Body of pancreas (tissue), 4 donors: ENCODE measurements around the gene HTR3E. TPM values are rescaled to one million over a fixed set of nuclear protein-coding genes. Genes with fewer than 3 reads are reported as not detected.

ENCODE experiments used
- ATAC-seq: fragments of 150-250 bp; one replicate; pipeline ENCODE4 v1.9.1; 2016
- DNase-seq, 4 donors: peaks; one replicate each; pipeline ENCODE4 v3.0.0-alpha.2; 2019
- H3K27ac ChIP-seq, 4 donors: fragments of 200-600 bp; sonication (generic); 1 replicate in 3 of 4; 2 replicates in 1 of 4; pipeline versions ENCODE4 v1.5.1 to v1.6.1; 2016 to 2019; ENCODE audit warnings: mild to moderate bottlenecking in 1 of 4, mixed read lengths in 1 of 4, moderate library complexity in 1 of 4
- H3K27me3 ChIP-seq, 2 donors: fragments of 200-600 bp; sonication (generic); one replicate each; pipeline ENCODE4 v1.6.0; 2016; ENCODE audit warnings: mild to moderate bottlenecking in 1 of 2
- H3K36me3 ChIP-seq, 2 donors: fragments of 200-600 bp; sonication (generic); replicated peaks in 1 of 2; 2 replicates each; pipeline ENCODE4 v1.5.1; 2016; ENCODE audit warnings: low read depth in 2 of 2; ENCODE audit not compliant: insufficient read depth in 1 of 2
- H3K4me1 ChIP-seq: fragments of 200-600 bp; sonication (generic); one replicate; pipeline ENCODE4 v1.6.0; 2016
- H3K4me3 ChIP-seq, 2 donors: fragments of 200-600 bp; sonication (generic); 1 replicate in 1 of 2; 2 replicates in 1 of 2; pipeline ENCODE4 v1.5.1; 2016 to 2019
- H3K9me3 ChIP-seq, 3 donors: fragments of 200-600 bp; sonication (generic); 1 replicate in 2 of 3; 2 replicates in 1 of 3; pipeline ENCODE4 v1.5.1; 2016
- POLR2A ChIP-seq, 3 donors: fragments of 450-650 bp; IDR thresholded peaks; one replicate each; pipeline ENCODE4 v1.6.1; 2016; ENCODE audit warnings: antibody characterized with exemption in 3 of 3, mild to moderate bottlenecking in 2 of 3
- WGBS, 2 donors: methylation state at CpG; one replicate each; pipeline ENCODE4 v1.1.5; 2017; 5-methylcytosine and 5-hydroxymethylcytosine counted together
- intact Hi-C: fragments of 100-400 bp; cut with DNase I; formaldehyde crosslinking; loops from one replicate; pipeline ENCODE4 v1.15.1; 2023
- total RNA-seq, 2 donors: library from RNA; depleted of rRNA; stranded (reverse); fragments of >200 nt; gene quantifications; one replicate each; pipeline ENCODE4 v1.1.0, GENCODE V29; 2016
- TF ChIP-seq, protein P1 (sequence below), 7 experiments: fragments of 450-650 bp in 4 of 7; fragments of 200-600 bp in 3 of 7; sonication (generic) in 3 of 7; IDR thresholded peaks; one replicate each; pipeline ENCODE4 v1.5.1; 2016 to 2019; ENCODE audit warnings: antibody characterized with exemption in 7 of 7

Gene HTR3E
- total RNA-seq, 2 donors from 2014 or later, result not detected

DNA sequence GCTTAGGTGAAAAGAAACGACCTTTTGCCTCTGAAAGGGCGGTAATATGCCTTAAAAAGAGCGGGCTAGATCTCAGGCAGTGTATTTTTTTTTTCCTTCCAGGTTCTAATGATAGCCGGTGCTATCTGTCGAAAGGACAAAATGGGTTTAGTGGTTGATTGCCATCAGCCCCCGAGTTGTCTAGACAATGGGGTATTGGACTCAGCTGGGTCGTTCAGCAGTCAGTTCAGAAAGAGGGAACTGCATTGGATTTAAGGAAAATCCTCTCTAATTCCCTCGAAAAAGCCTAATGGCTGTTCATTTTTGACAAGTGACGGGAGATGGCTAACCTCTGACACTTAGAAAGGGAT, 39.0 kb downstream of the HTR3E start:
- H3K36me3 ChIP-seq, result peaks cover 0 to 5% of the 10 kb centered on the region in 2 donors
- intact Hi-C loops, result no loop called here
- no peak for DNase-seq
- WGBS, 2 donors, result 0 to 3% methylated on average over 9 of the region's 9 CpGs
- peak overlapping the region in 3 of 4 donors; percentile 69 to 89 (median 87) for H3K27ac ChIP-seq
- H3K9me3 ChIP-seq, result no peaks in the 10 kb centered on the region
- no peak for TF ChIP-seq POLR2A (IDR thresholded peaks at IDR 0.05)
- TF ChIP-seq, protein P1, sequence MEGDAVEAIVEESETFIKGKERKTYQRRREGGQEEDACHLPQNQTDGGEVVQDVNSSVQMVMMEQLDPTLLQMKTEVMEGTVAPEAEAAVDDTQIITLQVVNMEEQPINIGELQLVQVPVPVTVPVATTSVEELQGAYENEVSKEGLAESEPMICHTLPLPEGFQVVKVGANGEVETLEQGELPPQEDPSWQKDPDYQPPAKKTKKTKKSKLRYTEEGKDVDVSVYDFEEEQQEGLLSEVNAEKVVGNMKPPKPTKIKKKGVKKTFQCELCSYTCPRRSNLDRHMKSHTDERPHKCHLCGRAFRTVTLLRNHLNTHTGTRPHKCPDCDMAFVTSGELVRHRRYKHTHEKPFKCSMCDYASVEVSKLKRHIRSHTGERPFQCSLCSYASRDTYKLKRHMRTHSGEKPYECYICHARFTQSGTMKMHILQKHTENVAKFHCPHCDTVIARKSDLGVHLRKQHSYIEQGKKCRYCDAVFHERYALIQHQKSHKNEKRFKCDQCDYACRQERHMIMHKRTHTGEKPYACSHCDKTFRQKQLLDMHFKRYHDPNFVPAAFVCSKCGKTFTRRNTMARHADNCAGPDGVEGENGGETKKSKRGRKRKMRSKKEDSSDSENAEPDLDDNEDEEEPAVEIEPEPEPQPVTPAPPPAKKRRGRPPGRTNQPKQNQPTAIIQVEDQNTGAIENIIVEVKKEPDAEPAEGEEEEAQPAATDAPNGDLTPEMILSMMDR (IDR thresholded peaks at IDR 0.05), result no peak
- peaks cover 19% of the 10 kb centered on the region for H3K4me1 ChIP-seq
- H3K27me3 ChIP-seq, result no peaks in the 10 kb centered on the region
- ATAC-seq, result no peak
- peak overlapping the region; percentile 61 to 93 for H3K4me3 ChIP-seq

DNA sequence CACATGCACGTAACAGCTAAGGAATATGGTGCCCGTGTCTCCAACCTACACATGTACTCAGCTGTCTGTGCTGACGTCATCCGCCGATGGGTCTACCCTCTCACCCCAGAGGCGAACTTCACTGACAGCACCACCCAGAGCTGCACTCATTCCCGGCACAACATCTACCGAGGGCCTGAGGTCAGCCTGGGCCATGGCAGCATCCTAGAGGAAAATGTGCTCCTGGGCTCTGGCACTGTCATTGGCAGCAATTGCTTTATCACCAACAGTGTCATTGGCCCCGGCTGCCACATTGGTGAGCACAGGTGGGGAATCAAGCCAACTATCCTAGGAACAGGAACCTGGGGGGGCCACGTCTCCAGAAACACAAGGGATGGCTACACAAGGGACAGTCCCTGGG, 43.6 kb downstream of the HTR3E start:
- no peak overlapping the region for H3K4me3 ChIP-seq
- peaks cover 10 to 34% of the 10 kb centered on the region in 2 donors for H3K36me3 ChIP-seq
- DNase-seq, result no peak

DNA sequence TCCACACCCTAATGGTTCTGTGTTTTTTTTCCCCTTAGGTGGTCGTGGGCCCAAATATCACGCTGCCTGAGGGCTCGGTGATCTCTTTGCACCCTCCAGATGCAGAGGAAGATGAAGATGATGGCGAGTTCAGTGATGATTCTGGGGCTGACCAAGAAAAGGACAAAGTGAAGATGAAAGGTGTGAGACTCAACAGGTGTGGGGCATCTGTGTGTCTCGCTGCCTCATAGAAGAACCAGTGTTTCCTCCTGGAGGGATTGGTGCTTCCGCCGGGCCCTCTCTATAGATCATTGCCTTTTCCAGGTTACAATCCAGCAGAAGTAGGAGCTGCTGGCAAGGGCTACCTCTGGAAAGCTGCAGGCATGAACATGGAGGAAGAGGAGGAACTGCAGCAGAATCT, 45.3 kb downstream of the HTR3E start:
- Histone ChIP-seq H3K9me3 (no peaks in the 10 kb centered on the region), H3K4me1 (peaks cover 12% of the 10 kb centered on the region), H3K4me3 (no peak overlapping the region), H3K27ac (no peak overlapping the region), H3K27me3 (no peaks in the 10 kb centered on the region), H3K36me3 (peaks cover 10 to 34% of the 10 kb centered on the region in 2 donors)
- ATAC-seq (no peak), DNase-seq (no peak)
- WGBS, 2 donors, result 85 to 90% methylated on average over 7 of the region's 7 CpGs
- intact Hi-C loops, result no loop called here
- TF ChIP-seq, protein P1 (IDR thresholded peaks at IDR 0.05), result no peak
- TF ChIP-seq POLR2A (IDR thresholded peaks at IDR 0.05), result no peak

More for the DNA sequence above, 43.6 kb downstream of the HTR3E start:
- Histone ChIP-seq H3K4me1 (peaks cover 26% of the 10 kb centered on the region), H3K27me3 (no peaks in the 10 kb centered on the region), H3K27ac (no peak overlapping the region), H3K9me3 (no peaks in the 10 kb centered on the region)
- no peak for ATAC-seq
- 83 to 91% methylated on average over 10 of the region's 10 CpGs for WGBS, 2 donors
- intact Hi-C loops, result no loop called here
- TF ChIP-seq, protein P1 (IDR thresholded peaks at IDR 0.05), result no peak
- no peak for TF ChIP-seq POLR2A (IDR thresholded peaks at IDR 0.05)

DNA sequence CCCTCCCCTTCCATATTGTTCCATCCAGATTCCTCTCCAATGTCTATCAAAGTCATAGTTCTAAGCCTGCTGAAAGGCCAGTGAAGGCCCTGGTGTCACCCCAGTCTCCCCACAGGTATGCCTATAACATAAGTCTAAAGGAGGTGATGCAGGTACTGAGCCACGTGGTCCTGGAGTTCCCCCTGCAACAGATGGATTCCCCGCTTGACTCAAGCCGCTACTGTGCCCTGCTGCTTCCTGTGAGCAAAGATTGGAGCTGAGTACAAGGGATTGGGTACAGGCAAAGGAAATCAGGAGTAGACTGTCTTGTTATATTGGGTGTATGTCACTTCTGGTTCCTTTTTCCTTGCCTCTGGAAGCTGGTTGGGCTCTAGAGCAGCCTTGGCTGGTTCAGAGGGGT, 46.5 kb downstream of the HTR3E start:
- DNase-seq (no peak), ATAC-seq (no peak)
- intact Hi-C loops, result no loop called here
- no peak overlapping the region for H3K4me3 ChIP-seq
- no peak overlapping the region for H3K27ac ChIP-seq
- WGBS, 2 donors, result 78 to 88% methylated on average over 3 of the region's 3 CpGs
- H3K9me3 ChIP-seq, result no peaks in the 10 kb centered on the region
- peaks cover 11% of the 10 kb centered on the region for H3K4me1 ChIP-seq
- no peaks in the 10 kb centered on the region for H3K27me3 ChIP-seq
- H3K36me3 ChIP-seq, result peaks cover 10 to 34% of the 10 kb centered on the region in 2 donors
- TF ChIP-seq POLR2A (IDR thresholded peaks at IDR 0.05), result no peak
- TF ChIP-seq, protein P1 (IDR thresholded peaks at IDR 0.05), result no peak

DNA sequence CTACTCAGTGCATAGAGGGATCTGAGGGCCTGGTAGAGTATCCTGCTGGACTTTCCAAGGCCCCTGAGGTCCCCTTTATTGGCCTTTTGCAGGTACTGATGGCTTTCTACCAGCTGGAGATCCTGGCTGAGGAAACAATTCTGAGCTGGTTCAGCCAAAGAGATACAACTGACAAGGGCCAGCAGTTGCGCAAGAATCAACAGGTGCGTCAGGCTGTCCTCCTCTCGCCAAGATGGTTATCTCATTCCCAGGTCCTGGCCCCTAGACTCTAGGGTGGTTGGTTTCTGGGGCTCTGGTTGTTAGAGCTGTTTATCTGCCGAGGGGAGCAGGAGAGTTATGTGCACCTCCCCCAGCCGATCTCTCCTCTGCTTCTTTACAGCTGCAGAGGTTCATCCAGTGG, 47.6 kb downstream of the HTR3E start:
- Histone ChIP-seq H3K9me3 (no peaks in the 10 kb centered on the region), H3K4me1 (peaks cover 11% of the 10 kb centered on the region), H3K4me3 (no peak overlapping the region), H3K36me3 (peaks cover 10 to 34% of the 10 kb centered on the region in 2 donors), H3K27ac (no peak overlapping the region), H3K27me3 (no peaks in the 10 kb centered on the region)
- ATAC-seq (no peak), DNase-seq (no peak)
- WGBS, 2 donors, result 60 to 62% methylated on average over 5 of the region's 5 CpGs
- no peak for TF ChIP-seq POLR2A (IDR thresholded peaks at IDR 0.05)
- TF ChIP-seq, protein P1 (IDR thresholded peaks at IDR 0.05), result no peak
- intact Hi-C loops, result no loop called here
